Limb (tissue), 2 donors: ENCODE results near the gene CMPK2.
"Not testable (repeated sequence)": the region's sequence is repeated elsewhere in the genome, so short reads cannot be mapped to it uniquely, and the experiment has no call there.

Experiments used
- DNase-seq, 2 donors: peaks; one replicate each; pipeline ENCODE4 v3.0.0-alpha.2; 2016; ENCODE audit errors: extremely low spot score in 2 of 2

CMPK2 gene

GRCh38 chr2:6865346-6866274, at the start of gene CMPK2:
Gene CMPK2 (minus strand): TSS chr2:6865907. CDS start chr2:6865696, 211 bp downstream.
- DNase-seq = peak; percentile 20 to 79

- no peak for DNase-seq
Measured at GRCh38 chr2:6915399-6915798, 49.7 kb upstream of the CMPK2 start.

GRCh38 chr2:6914828-6915227, 49.1 kb upstream of the CMPK2 start:
- no peak for DNase-seq

GRCh38 chr2:6913415-6914157, 47.9 kb upstream of the CMPK2 start:
- no peak for DNase-seq

- DNase-seq = no peak
Measured at GRCh38 chr2:6911721-6912120, 46.0 kb upstream of the CMPK2 start.

- DNase-seq = no peak
Measured at GRCh38 chr2:6909431-6910385, 44.0 kb upstream of the CMPK2 start.

- DNase-seq = no peak
Measured at GRCh38 chr2:6908291-6908690, 42.6 kb upstream of the CMPK2 start.

- DNase-seq = no peak
Measured at GRCh38 chr2:6906165-6906741, 40.5 kb upstream of the CMPK2 start.

GRCh38 chr2:6905668-6906067, 40.0 kb upstream of the CMPK2 start:
- DNase-seq = no peak

- DNase-seq = not testable (repeated sequence)
Measured at GRCh38 chr2:6902581-6902980, 36.9 kb upstream of the CMPK2 start.

GRCh38 chr2:6896930-6897759, 31.4 kb upstream of the CMPK2 start:
- DNase-seq = peak in 1 of 2 donors; percentile 64

GRCh38 chr2:6893876-6894482, 28.3 kb upstream of the CMPK2 start:
- DNase-seq = no peak

GRCh38 chr2:6888724-6889123, 23.0 kb upstream of the CMPK2 start:
- no peak for DNase-seq

- DNase-seq = no peak
Measured at GRCh38 chr2:6887751-6888192, 22.1 kb upstream of the CMPK2 start.

GRCh38 chr2:6885968-6886367, 20.3 kb upstream of the CMPK2 start:
- DNase-seq = no peak

- DNase-seq = no peak
Measured at GRCh38 chr2:6885551-6885950, 19.8 kb upstream of the CMPK2 start.

- DNase-seq = peak; percentile 37 to 48
Measured at GRCh38 chr2:6883448-6884122, 17.9 kb upstream of the CMPK2 start.

GRCh38 chr2:6881516-6881915, 15.8 kb upstream of the CMPK2 start:
- DNase-seq = no peak

- no peak for DNase-seq
Measured at GRCh38 chr2:6881046-6881445, 15.3 kb upstream of the CMPK2 start.
